ENCODE data around the gene DSCAML1.

DSCAML1 gene

GRCh38 chr11:117428186-117428855, 368.7 kb downstream of the DSCAML1 start:
- no peak for DNase-seq (ENCODE audit: low read depth)
- H3K4me3 ChIP-seq (ENCODE audit: low read depth, low read length) = no peak overlapping the region
- TF ChIP-seq CTCF (IDR thresholded peaks at IDR 0.05; ENCODE audit: control insufficient read depth, extremely low read depth, insufficient read depth) = no peak

GRCh38 chr11:117427356-117427874, 369.6 kb downstream of the DSCAML1 start:
- DNase-seq (ENCODE audit: low read depth) = no peak
- H3K4me3 ChIP-seq (ENCODE audit: low read depth, low read length) = no peak overlapping the region
- TF ChIP-seq CTCF (IDR thresholded peaks at IDR 0.05; ENCODE audit: control insufficient read depth, extremely low read depth, insufficient read depth) = no peak

GRCh38 chr11:117426941-117427340, 370.1 kb downstream of the DSCAML1 start:
- DNase-seq (ENCODE audit: low read depth) = no peak
- no peak overlapping the region for H3K4me3 ChIP-seq (ENCODE audit: low read depth, low read length)
- no peak for TF ChIP-seq CTCF (IDR thresholded peaks at IDR 0.05; ENCODE audit: control insufficient read depth, extremely low read depth, insufficient read depth)

GRCh38 chr11:117426297-117426685, 370.7 kb downstream of the DSCAML1 start:
- no peak overlapping the region for H3K4me3 ChIP-seq (ENCODE audit: low read depth, low read length)
- no peak for DNase-seq (ENCODE audit: low read depth)
- peak; percentile 97 for TF ChIP-seq CTCF (IDR thresholded peaks at IDR 0.05; ENCODE audit: control insufficient read depth, extremely low read depth, insufficient read depth)

GRCh38 chr11:117425679-117426296, 371.2 kb downstream of the DSCAML1 start:
- TF ChIP-seq CTCF (IDR thresholded peaks at IDR 0.05; ENCODE audit: control insufficient read depth, extremely low read depth, insufficient read depth) = no peak
- no peak for DNase-seq (ENCODE audit: low read depth)
- no peak overlapping the region for H3K4me3 ChIP-seq (ENCODE audit: low read depth, low read length)

GRCh38 chr11:117424781-117425180, 372.2 kb downstream of the DSCAML1 start:
- H3K4me3 ChIP-seq (ENCODE audit: low read depth, low read length) = no peak overlapping the region
- no peak for DNase-seq (ENCODE audit: low read depth)
- no peak for TF ChIP-seq CTCF (IDR thresholded peaks at IDR 0.05; ENCODE audit: control insufficient read depth, extremely low read depth, insufficient read depth)
